Brain pericyte (primary cell): ENCODE data around the gene DLL1.

ENCODE experiments used
- DNase-seq: peaks from one replicate; pipeline ENCODE4 v3.0.0-alpha.2; 2012; ENCODE audit warnings: low read depth, low spot score

Gene DLL1

DNA sequence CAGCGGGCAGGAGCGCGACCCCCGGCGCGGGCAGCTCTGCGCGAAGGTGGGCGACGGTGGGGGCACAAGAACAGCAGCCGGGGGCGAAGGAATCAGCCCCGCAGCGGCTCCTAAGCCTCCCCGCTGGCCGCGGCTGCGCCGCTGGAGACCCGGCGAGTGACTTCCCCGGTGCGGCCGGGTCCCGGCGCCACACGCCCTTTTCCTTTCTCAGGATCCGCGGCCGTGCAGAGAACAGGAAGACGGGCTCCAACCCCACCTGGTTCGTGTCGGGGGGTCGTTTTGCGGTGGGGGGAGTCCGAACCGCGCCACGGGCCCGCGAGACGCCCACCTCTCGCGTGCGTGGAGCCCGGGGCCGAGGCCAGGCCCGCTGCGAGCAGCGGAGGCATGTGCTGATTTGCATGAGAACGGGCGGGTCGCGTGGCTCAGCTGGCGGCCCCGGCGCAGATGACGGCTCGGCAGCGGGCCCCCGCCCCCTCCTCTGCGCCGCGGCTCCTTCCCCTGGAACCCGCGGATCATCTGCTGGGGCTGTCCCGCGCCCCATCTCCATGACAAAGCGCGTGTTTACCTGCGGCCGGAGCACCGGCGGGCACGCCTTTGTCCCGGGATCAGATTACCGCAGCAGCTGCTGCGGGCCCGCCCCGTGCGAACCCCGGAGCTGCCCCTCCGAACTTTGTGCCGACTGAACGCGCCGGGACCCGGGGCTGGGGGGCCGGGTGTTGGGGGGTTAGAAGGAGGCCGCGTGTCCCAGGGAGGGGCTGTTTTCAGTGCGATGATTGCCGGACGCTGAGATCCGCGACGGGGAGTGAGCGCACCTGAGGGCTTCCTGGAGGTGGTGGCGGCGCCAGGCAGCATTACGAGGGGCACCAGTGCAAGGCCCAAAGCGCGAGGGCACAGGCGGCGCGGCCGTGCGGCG, 4.9 kb upstream of the DLL1 start:
- DNase-seq = no peak

DNA sequence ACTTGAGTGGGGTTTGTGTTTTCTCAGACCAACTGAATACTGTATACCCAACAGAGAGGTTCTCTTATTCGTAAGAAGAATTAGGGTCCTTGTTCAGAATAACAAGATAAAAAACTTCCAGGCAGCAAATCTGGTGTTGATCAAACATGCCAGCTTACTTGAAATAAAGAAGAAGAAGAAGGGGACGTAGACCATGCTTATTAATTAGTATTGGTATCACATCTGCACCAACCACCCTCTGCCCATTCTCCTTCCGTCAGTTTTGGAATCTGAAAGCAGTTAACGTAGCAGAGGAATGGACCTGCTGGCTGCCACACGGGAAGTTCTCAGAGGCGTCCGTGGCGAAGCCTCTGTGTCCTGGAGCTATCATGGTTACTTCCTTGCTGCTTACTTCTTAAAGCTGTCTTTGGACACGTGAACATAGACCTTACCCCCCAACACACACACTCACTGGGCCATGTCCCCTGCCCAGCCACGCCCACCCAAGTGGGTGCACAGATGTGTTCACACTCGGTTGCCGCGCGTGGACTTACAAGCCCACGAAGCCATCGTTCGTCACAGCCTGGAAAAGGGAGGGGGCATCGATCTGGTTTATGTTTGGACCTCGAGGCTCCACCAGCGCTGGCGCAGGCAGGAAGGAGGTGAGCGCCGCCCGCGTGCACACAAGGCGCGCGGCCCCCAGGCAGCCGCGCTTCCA, 4.1 kb upstream of the DLL1 start:
- DNase-seq = no peak

- DNase-seq = no peak
Measured at GRCh38 chr6:170294298-170294730, 3.4 kb upstream of the DLL1 start.

DNA sequence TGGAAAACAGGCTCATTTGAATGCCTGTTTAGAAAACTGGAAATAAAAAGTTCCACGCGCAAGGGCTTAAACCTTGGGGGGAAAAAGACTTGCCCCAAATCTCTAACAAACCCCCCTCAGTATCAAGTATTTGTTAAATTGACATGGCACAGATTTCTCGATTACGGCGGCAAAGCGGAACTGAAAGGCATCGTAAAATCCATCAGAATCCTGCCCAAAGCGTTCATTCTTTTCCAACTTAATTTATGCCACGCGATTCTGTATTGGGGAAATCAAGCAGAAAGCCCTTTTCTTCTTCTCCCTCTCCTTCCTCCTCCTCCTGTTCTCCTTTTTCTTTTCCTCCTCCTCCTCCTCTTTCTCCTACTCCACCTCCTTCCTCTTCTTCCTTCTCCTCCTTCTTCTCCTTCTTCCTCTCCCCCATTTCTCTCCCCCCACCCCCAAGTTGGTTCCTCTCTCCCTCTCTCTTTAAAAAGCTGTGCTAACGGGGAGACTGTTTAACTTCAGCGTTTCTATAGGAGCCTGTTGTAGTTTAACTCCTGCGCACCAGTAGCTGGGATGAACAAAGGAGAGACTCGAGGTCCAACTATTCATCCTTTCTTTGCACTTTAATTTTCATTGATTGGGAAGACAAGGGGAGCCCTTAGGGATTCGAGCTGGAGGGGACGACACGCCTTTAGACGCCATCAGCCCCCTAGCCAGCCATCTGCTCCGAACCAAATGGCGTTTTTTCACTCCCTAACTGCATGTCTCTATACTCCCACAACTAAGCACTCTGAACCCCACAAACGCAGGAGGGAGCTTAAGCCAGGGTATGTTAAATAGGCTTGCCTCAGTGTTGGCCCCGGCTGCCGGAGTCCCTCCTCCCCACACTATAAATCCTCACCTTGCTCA, 2.7 kb upstream of the DLL1 start:
- DNase-seq = no peak

- DNase-seq = no peak
Measured at GRCh38 chr6:170292407-170293158, 1.7 kb upstream of the DLL1 start.

DNA sequence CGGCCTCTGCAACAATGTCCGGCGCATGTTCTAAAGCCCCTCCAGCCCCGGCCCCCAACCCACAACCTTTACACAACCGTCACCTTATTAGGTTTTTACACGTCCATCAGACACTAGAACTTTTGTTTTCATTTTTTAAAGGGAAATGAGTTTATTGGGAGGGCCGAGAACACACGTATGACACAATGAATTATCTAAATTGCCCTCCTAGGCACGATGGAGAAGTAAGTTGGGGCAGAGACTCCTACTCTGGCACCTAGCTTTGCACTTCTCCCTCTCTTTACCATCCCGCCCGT, 1.2 kb upstream of the DLL1 start:
- no peak for DNase-seq

DNA sequence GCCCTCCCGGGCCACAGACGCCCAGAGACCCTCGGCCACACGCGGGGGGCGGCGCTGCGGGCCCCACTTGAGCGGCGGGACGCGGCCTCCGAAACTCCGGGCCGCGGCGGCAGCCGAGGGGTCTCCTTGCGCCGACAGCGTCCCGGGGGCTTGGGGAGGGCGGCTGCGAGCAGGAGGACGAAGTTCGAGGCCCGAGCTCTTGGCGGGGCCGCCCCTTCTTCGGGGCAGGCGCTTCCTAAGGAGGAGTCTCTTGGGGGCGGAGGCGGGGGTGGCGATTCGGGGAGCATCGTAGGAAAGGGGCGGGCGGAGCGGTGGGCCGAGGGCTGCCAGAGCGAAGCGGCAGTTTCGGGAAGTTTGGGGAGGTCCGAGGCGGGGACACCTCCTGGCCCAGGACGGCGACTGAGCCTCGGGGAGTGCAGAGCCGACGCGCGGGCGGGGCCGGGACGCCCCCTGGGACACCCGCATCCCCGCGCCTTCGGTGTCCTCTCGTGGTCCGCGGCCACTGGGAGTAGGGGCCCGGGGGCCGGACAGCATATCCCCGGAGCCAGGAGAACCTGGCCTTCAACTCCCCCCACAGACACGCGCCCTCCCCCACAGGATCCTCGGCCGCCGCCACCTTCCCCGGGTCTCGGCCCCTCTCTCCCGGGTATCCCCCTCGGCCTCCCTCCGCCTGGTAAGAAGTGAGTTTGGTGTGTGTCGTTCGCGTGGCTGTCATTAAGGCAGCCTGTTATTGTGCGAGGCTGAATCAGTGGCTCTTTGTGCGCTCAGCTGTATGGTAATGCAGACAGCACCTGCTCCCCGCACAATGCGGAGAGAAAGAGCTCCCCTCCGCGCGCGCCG, 613 bp upstream of the DLL1 start:
- no peak for DNase-seq

DNA sequence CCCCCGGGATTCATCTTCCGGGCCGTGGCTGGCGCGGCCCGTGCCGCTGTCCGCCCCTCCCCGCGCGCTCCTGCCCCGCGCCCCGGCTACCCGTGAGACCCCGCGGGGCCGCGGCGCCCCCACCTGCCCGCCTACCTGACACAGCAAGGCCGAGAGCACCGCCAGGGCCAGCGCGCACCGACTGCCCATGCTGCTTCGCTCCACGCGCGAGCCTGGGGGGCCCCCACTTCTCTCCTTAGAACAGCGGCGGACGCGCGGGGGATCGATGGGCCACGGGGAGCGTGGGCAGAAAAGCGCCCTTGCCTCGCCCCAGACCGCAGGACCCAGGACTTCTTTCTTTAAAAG, 955 bp downstream of the DLL1 start:
- DNase-seq = no peak

DNA sequence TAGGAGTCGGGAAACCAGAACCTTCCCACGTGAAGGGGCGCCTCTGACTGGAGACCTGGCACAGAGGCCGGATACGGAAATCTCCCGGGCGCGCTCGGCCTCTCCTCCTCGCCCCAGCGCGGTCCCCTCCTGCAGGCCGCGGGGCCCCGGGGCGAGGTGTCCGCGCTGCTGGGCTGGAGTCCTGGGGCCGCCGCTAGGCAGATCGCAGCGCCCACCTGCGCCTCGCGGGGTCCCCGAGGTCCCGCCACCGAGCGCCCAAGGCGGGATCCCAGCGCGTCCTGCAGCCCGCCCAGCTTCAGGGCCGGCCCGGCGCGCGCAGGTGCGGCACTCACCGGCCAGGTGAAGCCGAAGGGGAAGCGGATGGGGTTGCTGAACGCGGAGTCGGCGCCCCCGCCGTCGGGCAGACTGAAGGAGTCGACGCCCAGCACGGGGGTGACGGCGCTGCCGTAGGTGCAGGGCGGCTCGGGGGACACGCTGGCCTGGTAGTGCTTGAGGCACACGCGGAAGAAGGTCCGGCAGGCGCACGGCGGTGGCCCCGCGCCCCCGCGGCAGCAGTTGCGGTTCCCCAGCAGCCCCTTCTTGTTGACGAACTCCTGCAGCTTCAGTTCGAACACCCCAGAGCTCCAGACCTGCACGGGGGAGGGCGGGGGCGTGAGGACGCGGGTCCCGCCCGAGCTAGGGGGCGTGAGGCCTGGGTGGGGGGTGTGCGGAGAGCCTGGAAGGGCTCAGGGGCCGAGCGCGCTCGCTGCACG, 1.5 kb downstream of the DLL1 start:
- no peak for DNase-seq

- no peak for DNase-seq
Measured at GRCh38 chr6:170288852-170289179, 2.1 kb downstream of the DLL1 start.

- no peak for DNase-seq
Measured at GRCh38 chr6:170288091-170288631, 2.7 kb downstream of the DLL1 start.

DNA sequence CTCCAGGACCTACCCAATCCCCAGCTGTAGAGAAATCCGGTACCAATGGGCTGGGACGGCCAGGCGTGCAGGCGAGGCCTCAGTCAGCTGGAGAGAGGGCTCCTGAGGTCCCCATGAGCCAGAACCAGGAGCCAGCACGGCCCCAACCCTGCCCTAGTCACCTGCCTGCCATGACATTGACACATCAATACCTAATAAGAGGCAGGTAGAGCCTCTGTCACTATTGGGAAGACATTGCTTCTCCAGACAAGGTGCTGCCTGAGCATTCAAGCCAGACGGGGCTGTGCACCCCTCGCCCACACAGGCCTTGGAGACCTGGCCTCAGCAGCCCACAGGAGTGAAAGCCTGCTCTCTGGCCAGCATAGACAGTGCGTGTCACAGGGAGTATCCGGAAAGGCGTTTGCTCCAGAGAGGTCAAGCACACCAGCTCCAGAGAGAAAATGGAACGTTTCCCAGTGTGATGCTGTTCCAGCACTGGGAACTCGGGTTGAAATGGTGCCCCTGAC, 3.5 kb downstream of the DLL1 start:
- no peak for DNase-seq

- no peak for DNase-seq
Measured at GRCh38 chr6:170286934-170287265, 4.0 kb downstream of the DLL1 start.

DNA sequence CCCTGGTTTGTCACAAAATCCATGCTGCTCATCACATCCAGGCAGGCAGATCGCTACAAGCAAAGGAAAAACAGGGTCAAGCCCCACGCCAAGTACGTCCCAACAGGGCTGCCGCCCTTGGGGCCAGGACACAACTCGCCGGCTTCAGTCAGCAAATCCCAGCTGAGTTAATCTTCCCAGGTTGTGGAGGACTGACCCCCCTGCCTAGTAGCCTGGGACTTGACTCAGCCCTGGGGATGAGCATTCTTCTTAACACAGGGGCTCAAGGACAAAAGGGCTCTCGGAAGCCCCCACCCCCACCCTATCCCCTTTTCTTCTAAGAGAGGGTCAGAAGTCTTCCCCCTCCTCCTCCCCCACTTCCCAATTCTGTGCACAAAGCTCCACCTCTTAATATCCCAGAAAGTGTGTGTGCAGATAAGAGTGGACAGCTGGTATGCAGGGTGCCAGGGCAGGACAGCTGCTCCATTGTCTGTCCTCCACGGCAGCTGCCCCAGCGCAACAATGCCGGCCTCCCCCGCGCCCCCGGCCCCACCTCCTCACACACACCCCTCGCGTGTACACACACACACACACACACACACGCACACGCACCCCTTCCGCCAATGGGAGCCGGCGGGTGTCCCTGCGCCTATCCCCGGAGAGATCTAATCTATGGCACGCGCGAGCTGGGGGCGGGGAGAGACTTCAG, 4.5 kb downstream of the DLL1 start:
- DNase-seq = no peak

DNA sequence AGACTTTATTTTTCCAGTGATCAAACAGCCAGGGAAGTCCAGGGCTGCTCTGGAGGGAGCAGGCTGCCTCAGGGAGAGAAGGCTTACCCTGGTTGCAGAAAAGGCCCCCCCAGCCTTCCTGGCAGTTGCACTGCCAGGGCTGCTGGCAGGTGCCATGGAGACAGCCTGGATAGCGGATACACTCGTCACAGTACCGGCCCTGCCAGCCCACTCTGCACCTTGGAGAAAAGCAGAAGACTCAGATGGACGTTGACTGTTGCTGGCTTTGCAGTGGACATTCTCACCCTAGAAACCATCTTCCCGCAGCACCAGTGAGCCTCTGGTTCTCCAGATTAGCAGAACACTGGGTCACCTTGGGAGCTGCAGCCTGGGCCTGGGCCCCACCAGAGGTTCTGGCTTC, 5.4 kb downstream of the DLL1 start:
- no peak for DNase-seq

GRCh38 chr6:170284866-170285469, 5.9 kb downstream of the DLL1 start:
- no peak for DNase-seq

DNA sequence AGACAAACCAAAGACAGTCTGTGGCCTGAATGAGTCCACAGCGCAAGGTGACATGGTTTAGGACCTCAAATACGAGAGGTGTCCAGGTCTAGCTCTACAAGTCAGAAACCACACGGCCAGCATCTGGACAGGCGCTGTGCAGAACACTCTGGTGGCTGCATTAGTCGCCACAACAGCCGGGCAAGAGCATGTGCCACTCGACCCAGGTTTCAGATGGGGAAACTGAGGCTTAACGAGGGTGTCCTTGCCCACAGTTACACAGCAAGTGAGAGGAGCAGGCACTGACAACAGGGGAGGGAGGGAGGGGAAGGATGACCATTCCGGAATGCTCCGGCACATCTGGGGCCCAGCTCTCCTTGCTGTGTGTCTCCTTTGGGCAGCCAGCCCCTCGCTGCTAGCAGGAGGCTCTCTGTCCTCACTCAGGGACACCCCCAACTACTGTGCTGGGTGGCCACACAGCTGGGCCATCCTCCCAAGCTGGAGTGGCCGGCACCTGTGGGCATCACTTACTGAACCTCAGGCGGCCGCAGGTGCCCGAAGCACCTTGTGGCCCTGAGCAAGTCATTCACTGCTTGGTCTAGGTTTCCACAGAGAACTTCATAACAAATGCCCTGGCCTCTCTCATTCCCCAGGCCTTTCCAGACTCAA, 6.6 kb downstream of the DLL1 start:
- DNase-seq = no peak
